Natural killer cell (primary cell): ENCODE measurements around the gene CCDC182. TPM values are rescaled to one million over a fixed set of nuclear protein-coding genes. Genes with fewer than 3 reads are reported as not detected.

Source experiments
- ATAC-seq, 3 donors: fragments of 150-1000 bp in 2 of 3; fragments of 200-7000 bp in 1 of 3; cut with Tn5 transposase; 1 replicate in 1 of 3; 2 replicates in 2 of 3; pipeline ENCODE4 v1.10.0; 2021; ENCODE audit warnings: mild to moderate bottlenecking in 2 of 3, moderate library complexity in 2 of 3
- DNase-seq, 2 donors: peaks; one replicate each; pipeline versions ENCODE4 v3.0.0 to v3.0.0-alpha.2; 2013 to 2021; ENCODE audit warnings: mixed read lengths in 1 of 2
- H3K27ac ChIP-seq: one replicate; pipeline ENCODE4 v1.5.1; 2013; ENCODE audit warnings: mild to moderate bottlenecking, low read length
- H3K27me3 ChIP-seq: one replicate; pipeline ENCODE4 v1.6.1; 2013; ENCODE audit warnings: low read length; ENCODE audit not compliant: control insufficient read depth, insufficient read depth
- H3K36me3 ChIP-seq: one replicate; pipeline ENCODE4 v1.6.1; 2013; ENCODE audit warnings: low read length; ENCODE audit not compliant: control insufficient read depth, insufficient read depth
- H3K4me1 ChIP-seq: one replicate; pipeline ENCODE4 v1.6.1; 2013; ENCODE audit warnings: low read length; ENCODE audit not compliant: control insufficient read depth, insufficient read depth
- H3K4me3 ChIP-seq: one replicate; pipeline ENCODE4 v1.5.1; 2013; ENCODE audit warnings: low read length
- H3K9me3 ChIP-seq: one replicate; pipeline ENCODE4 v1.6.1; 2013; ENCODE audit warnings: low read length; ENCODE audit not compliant: control insufficient read depth, insufficient read depth
- H3K27ac Mint-ChIP-seq, 2 donors: one replicate each; pipeline ENCODE4 v1.8.0; 2022; ENCODE audit warnings: mild to moderate bottlenecking in 2 of 2, mixed read lengths in 2 of 2, moderate library complexity in 1 of 2
- H3K27me3 Mint-ChIP-seq, 2 donors: one replicate each; pipeline ENCODE4 v1.8.0; 2022; ENCODE audit warnings: low read depth in 2 of 2, mixed read lengths in 2 of 2
- H3K36me3 Mint-ChIP-seq: one replicate; pipeline ENCODE4 v1.8.0; 2022; ENCODE audit warnings: mixed read lengths
- H3K4me1 Mint-ChIP-seq, 2 donors: one replicate each; pipeline ENCODE4 v1.8.0; 2022; ENCODE audit warnings: mixed read lengths in 2 of 2
- H3K4me3 Mint-ChIP-seq: one replicate; pipeline ENCODE4 v1.8.0; 2022; ENCODE audit warnings: mild to moderate bottlenecking, moderate library complexity, mixed read lengths
- H3K9me3 Mint-ChIP-seq, 2 donors: one replicate each; pipeline ENCODE4 v1.8.0; 2022; ENCODE audit warnings: mixed read lengths in 2 of 2
- WGBS: methylation state at CpG from one replicate; pipeline ENCODE4 v1.1.7; 2013; ENCODE audit warnings: missing lambda C conversion rate; ENCODE audit not compliant: insufficient coverage; 5-methylcytosine and 5-hydroxymethylcytosine counted together
- intact Hi-C: fragments of 100-400 bp; cut with micrococcal nuclease; formaldehyde crosslinking; loops from one replicate; pipeline ENCODE4 v1.14.2; 2022
- total RNA-seq, 4 donors: library from RNA; stranded (reverse); fragments of 120-200 nt in 1 of 4; gene quantifications; one replicate each; pipeline versions ENCODE4 v1.2.3 to v1.2.4, GENCODE V29; 2013 to 2022
- TF ChIP-seq, protein P1 (sequence below): fragments of 200-600 bp; IDR thresholded peaks from one replicate; pipeline ENCODE4 v1.8.0; 2022; ENCODE audit warnings: antibody characterized with exemption

CCDC182 gene
- total RNA-seq, 3 donors from 2014 or later (not counting 1 experiment from before 2014, with no cell fraction given): not detected

GRCh38 chr17:57751348-57751971 is 6.4 kb upstream of the CCDC182 start:
- H3K9me3 Mint-ChIP-seq: no peaks in the 10 kb centered on the region
- H3K4me3 Mint-ChIP-seq: no peak overlapping the region
- H3K27ac Mint-ChIP-seq: no peak overlapping the region
- no peak overlapping the region for H3K4me3 ChIP-seq
- no peaks in the 10 kb centered on the region for H3K27me3 ChIP-seq
- H3K27me3 Mint-ChIP-seq: peaks cover 11 to 17% of the 10 kb centered on the region in 2 donors
- TF ChIP-seq, protein P1, sequence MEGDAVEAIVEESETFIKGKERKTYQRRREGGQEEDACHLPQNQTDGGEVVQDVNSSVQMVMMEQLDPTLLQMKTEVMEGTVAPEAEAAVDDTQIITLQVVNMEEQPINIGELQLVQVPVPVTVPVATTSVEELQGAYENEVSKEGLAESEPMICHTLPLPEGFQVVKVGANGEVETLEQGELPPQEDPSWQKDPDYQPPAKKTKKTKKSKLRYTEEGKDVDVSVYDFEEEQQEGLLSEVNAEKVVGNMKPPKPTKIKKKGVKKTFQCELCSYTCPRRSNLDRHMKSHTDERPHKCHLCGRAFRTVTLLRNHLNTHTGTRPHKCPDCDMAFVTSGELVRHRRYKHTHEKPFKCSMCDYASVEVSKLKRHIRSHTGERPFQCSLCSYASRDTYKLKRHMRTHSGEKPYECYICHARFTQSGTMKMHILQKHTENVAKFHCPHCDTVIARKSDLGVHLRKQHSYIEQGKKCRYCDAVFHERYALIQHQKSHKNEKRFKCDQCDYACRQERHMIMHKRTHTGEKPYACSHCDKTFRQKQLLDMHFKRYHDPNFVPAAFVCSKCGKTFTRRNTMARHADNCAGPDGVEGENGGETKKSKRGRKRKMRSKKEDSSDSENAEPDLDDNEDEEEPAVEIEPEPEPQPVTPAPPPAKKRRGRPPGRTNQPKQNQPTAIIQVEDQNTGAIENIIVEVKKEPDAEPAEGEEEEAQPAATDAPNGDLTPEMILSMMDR: no peak
- H3K27ac ChIP-seq: no peak overlapping the region
- peaks cover 7 to 15% of the 10 kb centered on the region in 2 donors for H3K4me1 Mint-ChIP-seq
- ATAC-seq (no peak), DNase-seq (no peak)
- intact Hi-C loops: no loop called here
- H3K36me3 Mint-ChIP-seq: no peaks in the 10 kb centered on the region
- H3K36me3 ChIP-seq: no peaks in the 10 kb centered on the region
- H3K4me1 ChIP-seq: peaks cover 15% of the 10 kb centered on the region
- no peaks in the 10 kb centered on the region for H3K9me3 ChIP-seq
- 95% methylated on average over 6 of the region's 8 CpGs for WGBS

DNA sequence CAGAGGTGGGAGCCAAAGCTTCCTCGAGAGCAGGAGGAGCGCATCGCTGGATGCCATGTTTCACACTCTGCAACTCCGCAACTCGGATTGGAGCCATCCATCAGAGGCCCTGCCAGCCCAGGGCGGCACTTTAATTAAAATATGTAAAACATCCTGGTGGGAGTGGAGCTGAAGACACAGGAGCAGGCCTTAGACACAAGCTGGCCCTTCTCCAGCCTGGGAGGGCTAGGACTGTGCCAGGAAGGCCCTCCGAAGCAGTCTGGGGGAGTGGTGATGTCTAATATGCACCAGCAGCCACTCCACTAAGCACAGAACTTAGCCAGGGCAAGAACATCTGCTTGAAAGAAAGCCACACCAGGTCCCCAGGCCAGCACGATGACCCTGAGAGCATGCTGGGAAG is 5.8 kb upstream of the CCDC182 start:
- no peaks in the 10 kb centered on the region for H3K27me3 ChIP-seq
- peaks cover 15% of the 10 kb centered on the region for H3K4me1 ChIP-seq
- Mint-ChIP-seq H3K27me3 (peaks cover 11 to 23% of the 10 kb centered on the region in 2 donors), H3K4me3 (no peak overlapping the region), H3K9me3 (no peaks in the 10 kb centered on the region), H3K27ac (no peak overlapping the region), H3K36me3 (no peaks in the 10 kb centered on the region), H3K4me1 (peaks cover 7 to 15% of the 10 kb centered on the region in 2 donors)
- DNase-seq: no peak
- no peak overlapping the region for H3K27ac ChIP-seq
- no peaks in the 10 kb centered on the region for H3K9me3 ChIP-seq
- H3K4me3 ChIP-seq: no peak overlapping the region
- WGBS: 92% methylated on average over 8 of the region's 8 CpGs
- intact Hi-C loops: no loop called here
- no peak for ATAC-seq
- H3K36me3 ChIP-seq: no peaks in the 10 kb centered on the region
- TF ChIP-seq, protein P1: no peak

- Mint-ChIP-seq H3K9me3 (no peaks in the 10 kb centered on the region), H3K4me3 (no peak overlapping the region), H3K27ac (peak overlapping the region in 1 of 2 donors; percentile 15), H3K27me3 (peaks cover 11 to 25% of the 10 kb centered on the region in 2 donors), H3K36me3 (no peaks in the 10 kb centered on the region), H3K4me1 (peaks cover 7 to 15% of the 10 kb centered on the region in 2 donors)
- Histone ChIP-seq H3K4me3 (no peak overlapping the region), H3K27me3 (no peaks in the 10 kb centered on the region), H3K4me1 (peaks cover 15% of the 10 kb centered on the region), H3K36me3 (no peaks in the 10 kb centered on the region), H3K27ac (no peak overlapping the region), H3K9me3 (no peaks in the 10 kb centered on the region)
- TF ChIP-seq, protein P1: no peak
- peak in 2 of 3 donors; percentile 42 to 68 for ATAC-seq
- WGBS: 46% methylated on average over 23 of the region's 23 CpGs
- intact Hi-C loops: no loop called here
- no peak for DNase-seq
These were observed 5.2 kb upstream of the CCDC182 start for GRCh38 chr17:57750109-57750871.
